Lung (tissue), 12 donors: ENCODE measurements around the gene IDH3B. TPM values are rescaled to one million over a fixed set of nuclear protein-coding genes. Genes with fewer than 3 reads are reported as not detected.
A peak's percentile ranks its signal among the peaks of the same experiment; 100 is the strongest.

Experiments
- ATAC-seq: fragments of 200-7000 bp; cut with Tn5 transposase; one replicate; pipeline ENCODE4 v1.9.1; 2020; ENCODE audit warnings: moderate number of reproducible peaks; ENCODE audit not compliant: insufficient read depth, low FRiP score
- DNase-seq, 3 donors: peaks; one replicate each; pipeline ENCODE4 v3.0.0-alpha.2; 2013 to 2017
- H3K27ac ChIP-seq, 2 donors: one replicate each; pipeline ENCODE4 v1.5.1; 2013; ENCODE audit warnings: mild to moderate bottlenecking in 2 of 2, moderate library complexity in 2 of 2, control low read depth in 1 of 2, inconsistent platforms in 1 of 2, low read depth in 1 of 2, low read length in 1 of 2
- H3K27me3 ChIP-seq, 3 donors: one replicate each; pipeline ENCODE4 v1.5.1; 2013; ENCODE audit warnings: low read length in 2 of 3; ENCODE audit not compliant: control insufficient read depth in 3 of 3, insufficient read depth in 3 of 3
- H3K36me3 ChIP-seq, 4 donors: one replicate each; pipeline ENCODE4 v1.5.1; 2013; ENCODE audit warnings: low read length in 4 of 4, mild to moderate bottlenecking in 1 of 4, moderate library complexity in 1 of 4; ENCODE audit not compliant: control insufficient read depth in 4 of 4, insufficient read depth in 4 of 4
- H3K4me1 ChIP-seq, 5 donors: one replicate each; pipeline ENCODE4 v1.5.1; 2013; ENCODE audit warnings: low read length in 5 of 5, mild to moderate bottlenecking in 2 of 5, moderate library complexity in 1 of 5; ENCODE audit not compliant: control insufficient read depth in 5 of 5, insufficient read depth in 5 of 5
- H3K4me3 ChIP-seq: one replicate; pipeline ENCODE4 v1.5.1; 2013; ENCODE audit warnings: mild to moderate bottlenecking, control low read depth, moderate library complexity
- H3K9ac ChIP-seq, 2 donors: one replicate each; pipeline ENCODE4 v1.5.1; 2013; ENCODE audit warnings: low read length in 2 of 2, control low read depth in 1 of 2; ENCODE audit not compliant: insufficient read depth in 1 of 2
- H3K9me3 ChIP-seq, 4 donors: one replicate each; pipeline ENCODE4 v1.5.1; 2013; ENCODE audit warnings: low read length in 3 of 4, mild to moderate bottlenecking in 1 of 4, moderate library complexity in 1 of 4; ENCODE audit not compliant: control insufficient read depth in 4 of 4, insufficient read depth in 3 of 4
- CTCF ChIP-seq: IDR thresholded peaks from 2 replicates; pipeline ENCODE4 v1.5.1; 2012; ENCODE audit warnings: mild to moderate bottlenecking; ENCODE audit errors: control extremely low read depth, extremely low read depth
- WGBS, 2 donors: extraction: QIAGEN DNeasy Blood & Tissue Kit; methylation state at CpG; one replicate each; pipeline ENCODE4 v1.1.7; 2013; 5-methylcytosine and 5-hydroxymethylcytosine counted together
- polyA plus RNA-seq, 2 donors: library from polyadenylated mRNA; stranded (reverse); fragments of 200-250 nt; gene quantifications; one replicate each; pipeline ENCODE4 v1.2.1, GENCODE V29; 2013
- total RNA-seq, 2 donors: library from RNA; depleted of rRNA in 1 of 2; stranded (reverse); fragments of >200 nt in 1 of 2; gene quantifications; one replicate each; pipeline ENCODE4 v1.2.1, GENCODE V29; 2014 to 2021
- donor health status: control.
- donor health status: control.
- donor health status: Bipolar disorder and iron deficiency.
- donor health status: healthy.
- donor health status: DM: yes; HTN: yes; CAD: no.

Gene IDH3B
- total and polyA plus RNA-seq, 4 donors, result 65.3 to 83.1 (median 70.1) TPM

GRCh38 chr20:2633381-2633780 is 30.6 kb downstream of the IDH3B start:
- TF ChIP-seq CTCF, result no peak
- 12 to 16% methylated on average over 1 of the region's 1 CpG for WGBS, 2 donors
- DNase-seq (no peak), ATAC-seq (no peak)
- H3K9me3 ChIP-seq, result peaks cover 0 to 4% (median 0%) of the 10 kb centered on the region in 4 donors
- H3K36me3 ChIP-seq, result peaks cover 0 to 1% (median 0%) of the 10 kb centered on the region in 4 donors
- H3K27ac ChIP-seq, result no peak overlapping the region
- no peaks in the 10 kb centered on the region for H3K27me3 ChIP-seq
- H3K4me3 ChIP-seq, result no peak overlapping the region
- H3K4me1 ChIP-seq, result no peaks in the 10 kb centered on the region
- no peak overlapping the region for H3K9ac ChIP-seq

GRCh38 chr20:2631228-2631627 is 32.8 kb downstream of the IDH3B start:
- Histone ChIP-seq H3K4me1 (no peaks in the 10 kb centered on the region), H3K9ac (no peak overlapping the region), H3K4me3 (no peak overlapping the region), H3K9me3 (peaks cover 0 to 4% (median 2%) of the 10 kb centered on the region in 4 donors), H3K36me3 (peaks cover 0 to 1% (median 0%) of the 10 kb centered on the region in 4 donors), H3K27me3 (no peaks in the 10 kb centered on the region), H3K27ac (no peak overlapping the region)
- WGBS, 2 donors, result 19 to 27% methylated on average over 1 of the region's 1 CpG
- no peak for DNase-seq
- ATAC-seq, result no peak
- TF ChIP-seq CTCF, result no peak

- no peaks in the 10 kb centered on the region for H3K4me1 ChIP-seq
- H3K27ac ChIP-seq, result no peak overlapping the region
- H3K9ac ChIP-seq, result no peak overlapping the region
- no peaks in the 10 kb centered on the region for H3K27me3 ChIP-seq
- peak in 1 of 3 donors; percentile 5 for DNase-seq
- H3K9me3 ChIP-seq, result peaks cover 0 to 5% (median 2%) of the 10 kb centered on the region in 4 donors
- no peak overlapping the region for H3K4me3 ChIP-seq
- H3K36me3 ChIP-seq, result peaks cover 0 to 1% (median 0%) of the 10 kb centered on the region in 4 donors
- no peak for TF ChIP-seq CTCF
- 52 to 82% methylated on average over 9 of the region's 9 CpGs for WGBS, 2 donors
- ATAC-seq, result no peak
Observed at GRCh38 chr20:2626853-2627541, 37.0 kb downstream of the IDH3B start.

GRCh38 chr20:2625062-2625461 is 39.0 kb downstream of the IDH3B start:
- Histone ChIP-seq H3K4me1 (no peaks in the 10 kb centered on the region), H3K9ac (no peak overlapping the region), H3K9me3 (peaks cover 0 to 5% (median 0%) of the 10 kb centered on the region in 4 donors), H3K27ac (no peak overlapping the region), H3K4me3 (no peak overlapping the region), H3K27me3 (no peaks in the 10 kb centered on the region), H3K36me3 (peaks cover 0 to 1% (median 0%) of the 10 kb centered on the region in 4 donors)
- ATAC-seq, result no peak
- WGBS, 2 donors, result 66 to 74% methylated on average over 2 of the region's 2 CpGs
- no peak for TF ChIP-seq CTCF
- peak in 1 of 3 donors; percentile 4 for DNase-seq
